Stimulated activated naive CD8-positive, alpha-beta T cell treated with anti-CD3 and anti-CD28 coated beads, Interleukin-15, Interleukin-2, amounts not matched to agents 100 ng/mL and 50 ng/mL, for 24 hours (primary cell): ENCODE results near the gene TCEAL4.
A peak's percentile ranks its signal among the peaks of the same experiment; 100 is the strongest.
"Not testable (repeated sequence)": the region's sequence is repeated elsewhere in the genome, so short reads cannot be mapped to it uniquely, and the experiment has no call there.

Experiments used
- H3K27ac Mint-ChIP-seq: one replicate; pipeline ENCODE4 v1.8.0; 2021; ENCODE audit warnings: mild to moderate bottlenecking, mixed read lengths
- H3K27me3 Mint-ChIP-seq: one replicate; pipeline ENCODE4 v1.8.0; 2021; ENCODE audit warnings: mixed read lengths
- H3K36me3 Mint-ChIP-seq: one replicate; pipeline ENCODE4 v1.8.0; 2021; ENCODE audit warnings: low read depth, mixed read lengths
- H3K4me1 Mint-ChIP-seq: one replicate; pipeline ENCODE4 v1.8.0; 2021; ENCODE audit warnings: low read depth, mixed read lengths
- H3K4me3 Mint-ChIP-seq: one replicate; pipeline ENCODE4 v1.8.0; 2021; ENCODE audit warnings: mild to moderate bottlenecking, mixed read lengths
- H3K9me3 Mint-ChIP-seq: one replicate; pipeline ENCODE4 v1.8.0; 2021; ENCODE audit warnings: mixed read lengths

The TCEAL4 gene

DNA sequence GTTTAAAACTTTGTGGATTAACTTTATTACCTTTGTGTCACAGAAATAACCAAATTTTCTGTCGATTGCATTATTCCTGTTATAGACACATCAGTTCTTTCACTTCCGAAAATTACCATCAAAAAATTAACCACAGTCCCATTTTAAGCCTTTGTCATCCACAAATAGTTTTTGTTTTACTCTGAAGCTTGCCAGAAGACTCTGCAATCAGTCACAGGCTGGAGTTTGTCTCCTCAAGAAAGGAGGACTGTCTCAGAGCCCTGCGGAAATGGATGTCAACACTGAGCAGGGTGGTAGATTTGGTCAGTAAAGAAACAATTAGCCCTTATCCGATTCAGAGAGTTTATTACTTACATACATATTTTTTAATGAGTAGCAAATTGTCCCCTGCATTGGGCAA is 20.1 kb upstream of the TCEAL4 start:
- no peaks in the 10 kb centered on the region for H3K27me3 Mint-ChIP-seq
- H3K9me3 Mint-ChIP-seq, result no peaks in the 10 kb centered on the region
- H3K4me3 Mint-ChIP-seq, result no peak overlapping the region
- H3K27ac Mint-ChIP-seq, result no peak overlapping the region
- peaks cover 2% of the 10 kb centered on the region for H3K4me1 Mint-ChIP-seq
- no peaks in the 10 kb centered on the region for H3K36me3 Mint-ChIP-seq

DNA sequence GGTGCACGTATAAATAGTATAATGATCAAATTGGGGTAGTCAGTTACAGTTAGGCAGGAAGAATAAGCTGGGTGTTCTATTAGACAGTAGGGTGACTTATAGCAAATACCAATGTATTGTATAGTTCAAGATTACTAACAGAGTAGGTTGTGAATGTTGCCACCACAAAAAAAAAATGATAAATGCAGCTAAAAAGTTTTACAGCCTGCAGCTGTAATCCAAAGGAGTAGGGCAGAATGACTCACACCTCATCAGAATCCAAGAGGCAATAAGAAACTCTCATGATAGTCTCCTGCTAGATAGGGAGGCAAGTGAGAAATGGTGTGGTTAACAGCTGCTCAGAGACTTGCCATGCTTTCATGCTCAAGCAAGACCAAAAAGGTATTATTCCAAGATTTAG is 19.6 kb upstream of the TCEAL4 start:
- H3K4me3 Mint-ChIP-seq, result no peak overlapping the region
- peaks cover 2% of the 10 kb centered on the region for H3K4me1 Mint-ChIP-seq
- H3K36me3 Mint-ChIP-seq, result no peaks in the 10 kb centered on the region
- H3K27me3 Mint-ChIP-seq, result no peaks in the 10 kb centered on the region
- H3K9me3 Mint-ChIP-seq, result no peaks in the 10 kb centered on the region
- no peak overlapping the region for H3K27ac Mint-ChIP-seq

DNA sequence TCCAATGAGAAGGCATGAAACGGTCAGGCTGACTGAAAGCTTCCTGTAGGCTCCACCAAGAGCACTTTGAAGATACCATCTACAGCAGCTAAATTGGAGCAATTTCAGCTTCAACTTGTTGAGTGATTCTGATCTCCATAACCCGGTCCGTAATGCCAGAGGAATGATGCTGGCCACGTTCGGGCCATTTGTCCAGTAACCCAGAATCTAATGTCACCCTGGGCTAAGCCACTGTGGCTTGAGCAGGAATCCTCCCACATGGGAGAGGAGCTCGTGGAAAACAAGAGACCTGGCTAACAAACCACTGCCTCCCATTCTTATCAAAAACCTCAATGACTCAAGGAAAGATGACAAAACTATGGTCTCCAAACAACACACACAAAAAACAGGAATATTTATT is 14.2 kb upstream of the TCEAL4 start:
- Mint-ChIP-seq H3K36me3 (no peaks in the 10 kb centered on the region), H3K27ac (no peak overlapping the region), H3K9me3 (no peaks in the 10 kb centered on the region), H3K4me3 (no peak overlapping the region), H3K4me1 (no peaks in the 10 kb centered on the region), H3K27me3 (peaks cover 3% of the 10 kb centered on the region)

DNA sequence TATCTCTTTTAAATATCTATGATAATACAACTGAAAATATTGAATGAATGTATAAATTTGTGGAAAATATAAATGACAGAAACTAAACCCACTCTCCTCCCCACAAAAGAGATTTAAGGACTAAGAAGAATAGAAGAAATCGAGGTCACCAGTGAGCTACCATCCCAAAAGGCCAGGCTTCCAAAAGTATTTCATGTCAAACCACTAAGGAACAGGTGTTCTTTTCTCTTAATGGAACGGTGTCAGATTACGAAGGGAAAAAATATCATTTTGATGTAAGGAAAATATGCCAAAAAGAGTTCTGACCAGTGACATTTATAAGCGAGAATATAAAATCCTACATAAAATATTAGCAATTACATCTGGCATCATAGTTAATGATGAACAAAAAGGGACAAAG is 13.6 kb upstream of the TCEAL4 start:
- H3K4me1 Mint-ChIP-seq, result no peaks in the 10 kb centered on the region
- H3K36me3 Mint-ChIP-seq, result no peaks in the 10 kb centered on the region

DNA sequence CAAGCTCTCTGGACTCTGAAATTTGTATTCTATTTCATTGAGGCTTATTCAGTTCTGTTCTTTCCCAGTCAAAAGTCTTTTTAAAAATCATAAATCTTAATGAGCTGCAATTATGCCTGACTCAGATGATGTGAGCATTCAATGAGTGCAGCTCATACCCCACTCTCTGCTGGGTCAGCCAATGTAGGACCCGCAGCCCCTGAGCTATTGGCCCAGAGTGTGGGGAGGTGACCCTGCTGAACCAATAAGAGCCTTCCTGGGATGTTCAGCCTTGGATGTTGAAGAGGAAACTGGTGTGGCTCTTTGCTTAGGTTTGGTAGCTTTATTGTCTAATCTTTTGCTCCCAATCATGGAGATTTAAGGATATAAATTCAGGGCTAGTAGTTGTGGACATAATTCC is 12.1 kb upstream of the TCEAL4 start:
- Mint-ChIP-seq H3K27me3 (peaks cover 3% of the 10 kb centered on the region), H3K9me3 (no peaks in the 10 kb centered on the region), H3K4me3 (no peak overlapping the region), H3K4me1 (no peaks in the 10 kb centered on the region), H3K27ac (no peak overlapping the region), H3K36me3 (no peaks in the 10 kb centered on the region)

More for the DNA sequence above, 13.6 kb upstream of the TCEAL4 start:
- H3K4me3 Mint-ChIP-seq, result no peak overlapping the region
- peaks cover 3% of the 10 kb centered on the region for H3K27me3 Mint-ChIP-seq
- H3K9me3 Mint-ChIP-seq, result no peaks in the 10 kb centered on the region
- no peak overlapping the region for H3K27ac Mint-ChIP-seq

DNA sequence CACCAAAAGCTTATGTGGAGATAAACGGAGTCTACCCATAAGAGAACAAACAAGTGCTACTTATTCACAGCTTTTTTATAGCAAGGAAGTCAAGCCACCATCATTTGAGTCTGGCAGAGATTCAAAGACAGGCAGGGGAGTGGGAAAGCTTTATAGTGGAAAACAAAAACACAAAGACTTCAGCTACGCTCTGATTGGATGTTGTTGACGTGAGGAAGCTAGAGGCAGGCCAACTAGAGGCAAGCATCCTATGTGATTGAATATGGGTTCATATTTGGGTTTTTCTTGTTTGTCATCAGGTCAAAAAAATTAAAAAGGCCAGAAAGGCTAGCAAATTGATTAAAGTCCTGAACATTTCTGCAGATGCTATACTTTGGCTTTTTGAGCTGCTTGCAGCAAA is 719 bp upstream of the TCEAL4 start:
- Mint-ChIP-seq H3K4me1 (peaks cover 9% of the 10 kb centered on the region), H3K36me3 (no peaks in the 10 kb centered on the region), H3K4me3 (peak overlapping the region; percentile 86), H3K27me3 (peaks cover 4% of the 10 kb centered on the region), H3K9me3 (no peaks in the 10 kb centered on the region), H3K27ac (no peak overlapping the region)

DNA sequence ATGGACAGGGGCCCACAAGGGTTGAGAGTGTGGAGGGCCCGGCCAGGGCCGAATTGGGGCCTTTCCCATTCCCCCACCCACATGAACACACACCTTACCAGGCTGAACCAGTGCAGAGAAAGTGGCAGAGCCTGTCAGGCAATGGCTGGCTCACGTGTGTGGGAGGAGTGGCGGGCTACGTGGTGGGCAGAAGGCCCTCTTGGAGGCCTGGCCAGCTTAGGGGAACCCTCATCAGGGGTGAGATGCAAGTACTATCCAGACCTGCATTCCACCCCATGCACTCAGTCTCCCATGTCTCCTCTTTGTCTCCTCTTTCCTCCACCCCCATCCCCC is 965 bp downstream of the TCEAL4 start:
- peaks cover 9% of the 10 kb centered on the region for H3K4me1 Mint-ChIP-seq
- H3K27me3 Mint-ChIP-seq, result no peaks in the 10 kb centered on the region
- H3K9me3 Mint-ChIP-seq, result no peaks in the 10 kb centered on the region
- no peak overlapping the region for H3K27ac Mint-ChIP-seq
- H3K36me3 Mint-ChIP-seq, result no peaks in the 10 kb centered on the region
- H3K4me3 Mint-ChIP-seq, result peak overlapping the region; percentile 86

DNA sequence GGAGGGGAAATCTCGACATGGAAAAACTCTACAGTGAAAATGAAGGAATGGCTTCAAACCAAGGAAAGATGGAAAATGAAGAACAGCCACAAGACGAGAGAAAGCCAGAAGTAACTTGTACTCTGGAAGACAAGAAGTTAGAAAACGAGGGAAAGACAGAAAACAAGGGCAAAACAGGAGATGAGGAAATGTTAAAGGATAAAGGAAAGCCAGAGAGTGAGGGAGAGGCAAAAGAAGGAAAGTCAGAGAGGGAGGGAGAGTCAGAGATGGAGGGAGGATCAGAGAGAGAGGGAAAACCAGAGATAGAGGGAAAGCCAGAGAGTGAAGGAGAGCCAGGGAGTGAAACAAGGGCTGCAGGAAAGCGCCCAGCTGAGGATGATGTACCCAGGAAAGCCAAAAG is 1.3 kb downstream of the TCEAL4 start:
- Mint-ChIP-seq H3K4me1 (peaks cover 9% of the 10 kb centered on the region), H3K27ac (no peak overlapping the region), H3K27me3 (no peaks in the 10 kb centered on the region)

DNA sequence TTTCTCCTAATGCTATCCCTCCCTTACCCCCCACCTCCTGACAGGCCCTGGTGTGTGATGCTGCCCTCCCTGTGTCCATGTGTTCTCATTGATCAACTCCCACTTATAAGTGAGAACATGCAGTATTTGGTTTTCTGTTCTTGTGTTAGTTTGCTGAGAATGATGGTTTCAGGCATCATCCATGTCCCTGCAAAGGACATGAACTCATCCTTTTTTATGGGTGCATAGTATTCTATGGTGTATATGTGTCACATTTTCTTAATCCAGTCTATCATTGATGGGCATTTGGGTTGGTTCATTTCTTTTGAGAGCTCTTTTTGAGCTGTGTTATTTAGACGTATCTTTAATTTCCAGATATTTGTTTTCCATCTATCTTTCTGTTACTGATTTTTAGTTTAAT is 7.0 kb downstream of the TCEAL4 start:
- not testable (repeated sequence) for H3K27ac Mint-ChIP-seq, H3K4me3 Mint-ChIP-seq, H3K27me3 Mint-ChIP-seq, H3K4me1 Mint-ChIP-seq, H3K36me3 Mint-ChIP-seq, H3K9me3 Mint-ChIP-seq

More for the DNA sequence above, 1.3 kb downstream of the TCEAL4 start:
- Mint-ChIP-seq H3K36me3 (no peaks in the 10 kb centered on the region), H3K9me3 (no peaks in the 10 kb centered on the region), H3K4me3 (peak overlapping the region; percentile 28)

DNA sequence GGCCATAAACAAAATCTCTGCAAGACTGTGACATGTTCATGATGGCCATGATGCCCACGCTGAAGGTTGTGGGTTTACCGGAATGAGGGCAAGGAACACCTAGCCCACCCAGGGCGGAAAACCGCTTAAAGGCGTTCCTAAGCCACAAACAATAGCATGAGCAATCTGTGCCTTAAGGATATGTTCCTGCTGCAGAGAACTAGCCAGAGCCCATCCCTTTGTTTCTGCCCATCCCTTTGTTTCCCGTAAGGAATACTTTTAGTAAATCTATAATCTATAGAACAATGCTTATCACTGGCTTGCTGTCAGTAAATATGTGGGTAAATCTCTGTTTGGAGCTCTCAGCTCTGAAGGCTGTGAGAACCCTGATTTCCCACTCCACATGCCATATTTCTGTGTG is 9.9 kb downstream of the TCEAL4 start:
- H3K4me1 Mint-ChIP-seq, H3K9me3 Mint-ChIP-seq, H3K36me3 Mint-ChIP-seq, H3K27me3 Mint-ChIP-seq, H3K4me3 Mint-ChIP-seq, H3K27ac Mint-ChIP-seq: not testable (repeated sequence)

DNA sequence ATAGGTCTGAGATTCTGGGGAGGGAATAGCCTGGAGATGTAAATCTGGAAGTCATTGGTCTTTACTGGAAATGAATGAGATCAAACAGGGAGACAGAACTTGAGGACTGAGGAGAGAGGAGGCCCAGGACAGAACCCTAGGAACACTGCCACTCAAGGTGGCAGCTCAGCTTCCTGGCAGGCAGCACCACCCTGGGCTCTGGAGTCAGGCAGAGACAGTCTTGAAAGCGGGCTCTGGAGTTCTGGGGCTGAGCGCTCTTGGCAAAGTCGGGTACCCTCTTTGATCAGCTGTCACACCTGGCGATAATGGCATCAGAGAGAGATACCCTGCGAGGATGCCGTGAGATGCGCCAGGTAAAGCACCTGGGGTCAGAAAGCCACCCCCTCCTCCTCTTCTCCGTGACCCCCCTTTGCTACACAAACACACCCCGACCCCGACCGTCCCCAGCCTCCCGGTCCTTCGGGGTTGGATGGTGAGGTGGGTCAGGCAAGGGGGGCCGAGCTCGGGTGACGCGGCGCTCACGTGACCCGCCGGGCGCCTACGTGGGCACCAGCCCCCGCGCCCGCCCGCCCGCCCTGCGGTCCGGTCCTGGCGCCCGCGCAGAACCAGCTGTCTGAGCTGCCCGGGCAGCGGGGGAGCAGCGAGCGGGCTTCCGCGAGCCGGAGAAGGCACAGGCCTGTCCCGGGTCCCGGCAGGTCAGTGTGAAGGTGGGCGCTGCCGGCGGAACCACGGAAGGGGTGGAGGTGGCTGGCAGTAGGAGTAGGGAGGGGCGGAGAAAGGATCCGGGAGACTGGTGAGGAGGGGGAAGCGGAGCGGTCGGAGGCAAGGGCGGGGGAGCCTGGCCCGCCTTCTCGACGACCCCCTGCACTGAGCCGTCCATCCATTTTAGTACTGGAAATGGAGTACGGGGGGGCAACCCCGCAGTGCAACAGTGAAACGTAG is 22.3 kb downstream of the TCEAL4 start, which contains the start of gene TCEAL3:
TSS of gene TCEAL3 (plus strand) at position 600 of the 942 bp plus-strand sequence. CDS start 1,102 bp downstream, outside the sequence.
- Mint-ChIP-seq H3K27ac (no peak within 1 kb of the TSS), H3K27me3 (peaks cover 4% of the 10 kb centered on the region), H3K4me3 (peak within 1 kb of the TSS; percentile 76), H3K4me1 (peaks cover 8% of the 10 kb centered on the region), H3K9me3 (no peaks in the 10 kb centered on the region), H3K36me3 (peaks cover 5% of the 10 kb centered on the region)

DNA sequence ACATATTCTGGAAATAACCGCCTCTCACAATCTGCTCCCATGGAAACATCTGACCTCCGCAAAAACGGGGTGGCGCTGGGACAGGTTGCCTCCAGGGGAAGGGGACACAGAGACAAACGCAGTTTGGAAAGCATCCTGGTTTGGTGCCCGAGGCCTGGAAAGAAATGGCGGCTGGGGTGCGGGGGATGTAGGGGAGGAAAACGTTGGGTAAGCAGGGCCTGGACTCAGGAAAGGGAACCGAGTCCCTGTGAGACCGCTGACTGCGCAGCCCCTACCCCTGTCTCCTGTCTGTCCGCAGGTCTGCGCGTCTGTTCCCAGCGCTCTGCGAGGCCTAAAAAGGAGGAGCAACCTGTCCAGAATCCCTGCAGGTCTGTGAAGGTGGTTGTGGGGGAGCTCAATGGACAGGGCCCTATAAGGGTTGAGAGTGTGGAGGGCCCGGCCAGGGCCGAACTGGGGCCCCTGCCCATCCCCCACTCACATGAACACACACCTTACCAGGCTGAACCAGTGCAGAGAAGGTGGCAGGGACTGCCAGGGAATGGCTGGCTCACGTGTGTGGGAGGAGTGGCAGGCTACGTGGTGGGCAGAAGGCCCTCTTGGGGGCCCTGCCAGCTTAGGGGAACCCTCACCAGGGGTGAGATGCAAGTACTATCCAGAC is 23.1 kb downstream of the TCEAL4 start:
- Mint-ChIP-seq H3K9me3 (no peaks in the 10 kb centered on the region), H3K36me3 (no peaks in the 10 kb centered on the region), H3K27ac (no peak overlapping the region), H3K4me1 (peaks cover 8% of the 10 kb centered on the region), H3K4me3 (peak overlapping the region; percentile 76), H3K27me3 (peaks cover 4% of the 10 kb centered on the region)

DNA sequence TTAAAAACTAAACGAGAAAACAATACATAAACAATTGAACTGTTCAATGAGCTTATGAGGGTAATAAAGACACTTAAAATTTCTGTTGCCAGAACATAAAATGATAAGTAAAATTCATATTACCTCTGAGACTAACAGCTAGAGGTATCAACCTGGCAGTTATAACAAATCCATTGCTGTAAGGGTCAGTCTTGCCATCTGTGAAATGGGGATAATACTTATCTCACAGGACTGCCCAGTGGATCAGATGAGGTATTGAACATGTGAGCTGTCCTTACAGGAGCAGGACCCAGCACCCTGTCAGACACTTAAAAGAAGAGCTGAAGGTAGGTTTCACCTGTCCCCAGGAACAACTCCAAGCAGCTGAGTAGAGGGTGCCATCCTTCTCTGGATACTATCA is 25.0 kb downstream of the TCEAL4 start:
- no peaks in the 10 kb centered on the region for H3K9me3 Mint-ChIP-seq
- peaks cover 4% of the 10 kb centered on the region for H3K27me3 Mint-ChIP-seq
- no peaks in the 10 kb centered on the region for H3K36me3 Mint-ChIP-seq
- no peak overlapping the region for H3K4me3 Mint-ChIP-seq
- peaks cover 8% of the 10 kb centered on the region for H3K4me1 Mint-ChIP-seq
- no peak overlapping the region for H3K27ac Mint-ChIP-seq

DNA sequence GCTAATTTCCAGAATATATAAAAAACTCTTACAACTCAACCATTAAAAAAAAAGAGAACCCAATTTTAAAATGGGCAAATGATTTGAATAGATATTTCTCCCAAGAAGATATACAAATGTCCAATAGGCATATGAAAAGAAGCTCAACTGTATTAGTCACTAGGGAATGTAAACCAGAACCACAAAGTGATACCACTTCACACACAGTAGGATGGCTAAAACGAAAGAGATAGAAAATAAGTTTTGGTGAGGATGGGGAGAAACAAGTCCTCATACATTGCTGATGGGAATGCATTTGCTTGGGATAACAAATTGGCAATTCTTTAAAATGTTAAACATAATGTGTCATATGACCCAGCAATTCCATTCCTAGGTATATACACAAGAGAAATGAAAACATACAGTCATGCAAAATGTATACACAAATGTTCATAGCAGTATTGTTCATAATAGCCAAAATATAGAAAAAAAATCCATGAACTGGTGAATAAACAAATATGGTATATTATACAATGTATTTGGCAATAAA is 28.1 kb downstream of the TCEAL4 start:
- Mint-ChIP-seq H3K9me3 (no peaks in the 10 kb centered on the region), H3K4me1 (peaks cover 1% of the 10 kb centered on the region), H3K4me3 (no peak overlapping the region), H3K27ac (no peak overlapping the region), H3K27me3 (no peaks in the 10 kb centered on the region), H3K36me3 (no peaks in the 10 kb centered on the region)

DNA sequence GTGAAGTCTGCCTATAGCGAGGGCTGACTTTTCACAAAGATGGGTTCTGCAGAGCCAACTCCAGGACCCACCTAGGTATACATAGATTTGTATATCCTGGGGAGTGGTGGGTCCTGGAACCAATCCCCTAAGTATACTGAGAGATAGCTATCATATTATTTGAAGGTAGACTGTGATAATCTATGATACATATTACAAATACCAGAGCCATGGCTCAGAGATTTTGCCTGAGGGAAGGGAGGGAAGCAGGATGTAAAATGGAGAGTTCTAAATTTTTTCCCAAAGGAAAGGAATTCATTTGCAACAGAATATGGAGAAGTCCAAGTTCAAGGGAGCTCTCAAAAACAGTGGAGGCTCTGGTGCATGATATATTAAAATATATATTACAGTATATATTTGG is 29.7 kb downstream of the TCEAL4 start:
- no peaks in the 10 kb centered on the region for H3K36me3 Mint-ChIP-seq
- no peaks in the 10 kb centered on the region for H3K9me3 Mint-ChIP-seq
- H3K27me3 Mint-ChIP-seq, result no peaks in the 10 kb centered on the region
- no peak overlapping the region for H3K4me3 Mint-ChIP-seq
- no peak overlapping the region for H3K27ac Mint-ChIP-seq
- no peaks in the 10 kb centered on the region for H3K4me1 Mint-ChIP-seq
